Measurements from ENCODE around the gene TENM3. TPM values are rescaled to one million over a fixed set of nuclear protein-coding genes. Genes with fewer than 3 reads are reported as not detected.
"Not testable (repeated sequence)": the region's sequence is repeated elsewhere in the genome, so short reads cannot be mapped to it uniquely, and the experiment has no call there.

The TENM3 gene
- polyA plus RNA-seq, 1 donor = 19.5 TPM

DNA sequence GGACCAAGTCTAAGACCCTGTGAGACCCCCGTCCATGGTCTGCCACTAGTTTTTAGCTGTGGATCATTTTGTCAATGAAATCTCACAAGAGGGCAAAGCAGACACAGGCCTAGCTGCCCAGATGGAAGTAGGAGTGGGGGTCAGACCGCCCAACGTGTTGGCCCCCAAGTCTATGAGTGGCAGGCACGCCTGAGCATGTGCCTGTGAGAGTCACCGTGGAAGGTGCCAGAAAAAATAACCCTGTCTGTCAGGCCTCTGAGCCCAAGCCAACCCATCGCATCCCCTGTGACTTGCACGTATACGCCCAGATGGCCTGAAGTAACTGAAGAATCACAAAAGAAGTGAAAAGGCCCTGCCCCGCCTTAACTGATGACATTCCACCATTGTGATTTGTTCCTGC lies 570.9 kb downstream of the TENM3 start:
- not testable (repeated sequence) for DNase-seq

DNA sequence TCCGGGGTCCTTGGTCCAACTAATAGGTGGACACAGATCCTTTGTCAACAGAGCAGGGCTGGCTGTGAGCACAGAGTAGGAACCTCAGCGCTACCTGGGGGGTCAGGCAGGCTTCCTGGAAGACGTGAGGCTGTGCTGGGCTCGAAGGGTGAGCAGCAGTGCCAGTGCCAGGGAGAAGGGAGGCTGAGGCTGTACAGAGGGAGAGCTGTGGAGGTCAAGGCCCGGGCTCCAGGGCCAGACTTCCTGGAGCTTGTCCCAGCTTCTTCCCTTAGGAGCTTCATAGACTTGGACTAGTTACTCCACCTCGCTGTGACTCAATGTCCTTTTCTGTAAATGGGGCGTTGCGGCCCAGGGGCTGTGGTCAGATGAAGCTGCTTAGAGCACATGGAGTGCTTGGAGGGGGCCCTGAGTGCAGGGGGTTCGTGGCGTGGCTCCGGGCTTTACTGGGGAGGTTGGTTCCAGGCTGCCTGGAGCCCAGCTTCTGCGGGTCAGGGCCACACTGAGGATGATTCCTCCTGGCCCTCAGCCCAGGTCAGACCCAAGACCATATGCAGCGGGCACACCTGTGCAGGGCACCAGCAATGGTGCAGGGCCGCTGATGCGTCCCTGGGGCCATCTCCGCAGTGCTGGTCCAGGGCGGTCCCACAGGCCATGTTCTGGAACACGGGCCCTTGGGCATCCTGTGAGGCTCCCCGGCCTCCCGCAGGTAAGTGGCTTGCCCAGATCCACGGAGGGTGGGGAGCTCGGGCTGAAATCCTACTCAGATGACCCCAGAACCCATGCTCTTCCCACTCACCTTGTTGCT lies 575.9 kb downstream of the TENM3 start:
- no peak for DNase-seq

GRCh38 chr4:182819751-182820150 lies 576.5 kb downstream of the TENM3 start:
- no peak for DNase-seq

DNA sequence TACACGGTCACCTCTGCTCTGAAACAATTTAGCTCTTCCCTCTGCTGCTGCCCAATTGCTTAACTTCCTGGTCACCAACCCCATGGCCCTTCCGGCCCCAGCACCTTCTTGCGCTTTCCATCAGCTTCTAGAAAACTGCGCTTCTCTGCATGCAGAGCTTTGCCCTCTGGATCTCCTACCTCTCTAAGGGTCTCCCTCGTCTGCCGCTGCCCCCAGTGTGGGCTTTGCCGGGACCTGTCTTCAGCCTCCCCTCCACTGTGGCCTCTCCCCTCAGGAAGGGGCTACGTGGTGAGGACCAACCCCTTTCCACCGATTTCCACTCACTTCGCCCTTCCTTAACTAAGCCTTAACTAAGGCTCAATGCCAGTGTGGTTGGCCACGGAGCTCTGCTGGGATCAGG lies 579.4 kb downstream of the TENM3 start:
- no peak for DNase-seq

DNA sequence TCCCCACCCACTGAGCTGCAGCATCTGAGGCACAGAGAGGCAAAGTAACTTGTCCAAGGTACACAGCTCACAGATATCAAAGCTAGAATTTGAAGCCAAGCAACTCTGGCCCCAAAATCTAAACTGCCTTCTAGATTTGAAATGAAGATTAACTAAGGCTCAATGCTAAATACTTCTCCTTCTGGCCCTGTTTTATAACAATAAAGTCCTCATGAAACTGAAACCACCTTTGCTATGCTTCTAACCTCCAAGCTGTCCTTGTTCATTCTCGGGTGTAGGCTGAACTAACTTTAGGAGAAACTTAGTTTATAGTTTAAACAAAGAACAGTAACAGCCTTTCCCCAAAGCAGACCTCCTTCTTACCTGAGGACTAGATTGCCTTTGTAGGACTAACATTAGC lies 580.4 kb downstream of the TENM3 start:
- no peak for DNase-seq

GRCh38 chr4:182825003-182825402 lies 581.8 kb downstream of the TENM3 start:
- DNase-seq = no peak

- no peak for DNase-seq
Observed at GRCh38 chr4:182825786-182826185, 582.6 kb downstream of the TENM3 start.

DNA sequence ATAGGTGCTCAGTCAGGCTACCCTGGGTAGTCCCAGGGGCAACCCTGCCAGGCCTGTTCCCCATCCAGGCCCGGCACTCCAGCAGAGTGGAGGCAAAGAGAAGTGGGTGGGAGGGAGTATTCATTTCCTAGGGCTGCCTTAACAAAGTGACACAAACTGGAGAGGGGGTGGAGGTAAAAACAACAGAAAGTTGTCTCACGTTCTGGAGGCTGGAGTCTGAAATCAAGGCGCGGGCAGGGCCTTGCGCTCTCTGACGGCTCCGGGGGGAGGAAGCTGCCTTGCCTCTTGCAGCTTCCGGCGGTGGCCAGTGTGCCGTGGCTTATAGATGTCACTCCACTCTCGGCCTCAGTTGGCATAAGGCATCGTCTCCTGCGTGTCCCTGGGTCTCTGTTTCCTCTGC lies 583.2 kb downstream of the TENM3 start:
- DNase-seq = peak; percentile 70

GRCh38 chr4:182827166-182827565 lies 584.0 kb downstream of the TENM3 start:
- no peak for DNase-seq

DNA sequence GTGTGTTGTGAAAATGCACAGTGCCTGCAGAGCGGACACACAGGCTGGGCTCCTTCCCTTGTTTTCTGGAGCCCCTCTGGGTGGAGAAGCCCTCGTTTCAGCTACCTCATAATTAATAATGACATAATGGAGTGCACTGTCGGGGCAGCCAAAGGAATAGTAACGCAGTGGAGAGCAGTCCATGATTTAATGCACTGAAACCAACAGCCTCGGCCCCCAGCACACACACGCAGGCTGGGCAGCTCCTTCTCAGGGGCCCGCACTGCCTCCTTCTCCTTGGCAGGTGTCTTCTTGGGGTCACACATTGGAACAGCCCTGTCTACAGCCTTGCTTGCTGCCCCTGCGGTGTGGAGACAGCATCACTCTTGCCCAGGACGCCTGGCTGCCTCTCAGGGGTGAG lies 584.8 kb downstream of the TENM3 start:
- no peak for DNase-seq

DNA sequence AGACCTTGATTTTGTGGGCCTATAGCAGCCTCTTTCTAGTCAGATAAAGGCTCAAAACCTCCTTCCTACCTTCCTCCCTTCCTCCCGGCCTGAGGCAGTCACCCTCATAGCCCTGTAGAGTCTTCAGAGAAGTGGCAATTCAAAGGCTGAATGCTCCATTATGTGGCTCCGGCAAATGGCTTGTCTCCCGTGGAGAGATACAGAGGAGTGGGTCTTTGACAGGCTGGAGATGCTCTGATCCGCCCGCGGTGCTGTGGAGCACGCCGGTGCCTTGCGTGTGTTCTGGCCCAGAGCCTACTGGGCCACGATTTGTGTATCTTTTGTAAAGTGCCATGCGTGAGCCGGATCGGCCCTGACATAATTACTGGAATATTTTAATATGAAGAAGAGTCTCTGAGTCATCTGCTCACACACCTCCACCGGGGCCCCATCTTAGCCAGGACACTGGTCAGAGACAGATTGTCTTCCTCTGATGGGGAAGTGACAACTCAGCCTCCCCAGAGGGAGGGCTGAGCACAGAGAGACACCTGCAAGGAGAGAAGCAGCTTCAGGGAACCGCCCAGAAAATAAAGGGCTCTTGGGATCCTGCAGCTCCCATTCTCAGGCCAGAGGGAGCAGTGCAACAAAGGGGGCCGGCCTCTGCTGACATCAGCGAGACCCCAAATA lies 585.3 kb downstream of the TENM3 start:
- no peak for DNase-seq

- no peak for DNase-seq
Observed at GRCh38 chr4:182829196-182829595, 586.0 kb downstream of the TENM3 start.

DNA sequence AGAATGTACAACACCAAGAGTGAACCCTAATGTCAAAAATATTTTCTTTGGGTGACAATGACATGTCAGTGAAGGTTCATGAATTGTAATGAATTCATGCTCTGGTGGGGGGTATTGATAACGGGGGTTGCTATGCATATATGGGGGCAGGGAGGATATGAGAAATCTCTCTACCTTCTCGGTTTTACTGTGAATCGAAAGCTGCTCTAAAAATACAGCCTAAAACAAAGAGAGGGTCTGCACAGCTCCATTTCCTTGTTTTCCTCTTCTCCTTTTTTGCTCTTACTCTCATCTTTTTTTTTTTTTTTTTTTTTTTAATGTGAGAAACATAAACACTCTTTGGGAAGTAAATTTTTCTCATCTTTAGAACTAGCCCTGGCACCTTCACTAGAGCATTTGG lies 588.2 kb downstream of the TENM3 start:
- DNase-seq = no peak

DNA sequence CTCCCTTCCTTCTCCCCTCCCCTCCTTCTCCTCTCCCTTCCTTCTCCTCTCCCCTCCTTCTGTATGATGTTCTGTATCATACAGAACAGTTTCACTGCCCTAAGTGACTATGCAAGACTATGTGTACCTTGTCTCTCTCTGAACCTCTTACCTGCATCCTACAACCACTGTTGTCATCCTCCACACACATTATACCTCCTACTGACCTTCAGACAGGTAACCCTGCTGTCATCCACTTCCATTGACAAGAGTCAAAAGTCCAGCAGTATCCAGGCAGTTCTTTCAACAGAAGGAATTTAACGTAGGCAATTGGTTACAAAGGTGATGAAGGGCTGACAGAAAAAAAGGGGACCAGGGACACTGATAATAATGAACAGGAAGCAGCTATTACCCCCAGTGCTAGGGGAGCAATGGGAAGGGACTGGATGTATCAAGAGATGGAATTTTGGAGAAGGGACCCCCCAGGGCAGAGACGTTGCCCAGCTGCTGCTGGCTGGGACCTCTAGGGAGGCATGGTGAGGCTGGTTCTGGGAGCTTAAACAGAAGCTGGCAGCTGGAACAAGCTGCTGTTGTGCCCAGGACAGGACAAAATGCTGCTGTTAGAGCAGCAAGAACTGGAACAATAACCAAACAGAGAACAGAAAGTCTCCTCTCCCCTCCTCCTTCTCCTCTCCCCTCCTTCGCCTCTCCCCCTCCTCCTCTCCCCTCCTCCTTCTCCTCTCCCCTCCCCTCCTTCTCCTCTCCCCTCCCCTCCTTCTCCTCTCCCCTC lies 589.3 kb downstream of the TENM3 start:
- DNase-seq = no peak

DNA sequence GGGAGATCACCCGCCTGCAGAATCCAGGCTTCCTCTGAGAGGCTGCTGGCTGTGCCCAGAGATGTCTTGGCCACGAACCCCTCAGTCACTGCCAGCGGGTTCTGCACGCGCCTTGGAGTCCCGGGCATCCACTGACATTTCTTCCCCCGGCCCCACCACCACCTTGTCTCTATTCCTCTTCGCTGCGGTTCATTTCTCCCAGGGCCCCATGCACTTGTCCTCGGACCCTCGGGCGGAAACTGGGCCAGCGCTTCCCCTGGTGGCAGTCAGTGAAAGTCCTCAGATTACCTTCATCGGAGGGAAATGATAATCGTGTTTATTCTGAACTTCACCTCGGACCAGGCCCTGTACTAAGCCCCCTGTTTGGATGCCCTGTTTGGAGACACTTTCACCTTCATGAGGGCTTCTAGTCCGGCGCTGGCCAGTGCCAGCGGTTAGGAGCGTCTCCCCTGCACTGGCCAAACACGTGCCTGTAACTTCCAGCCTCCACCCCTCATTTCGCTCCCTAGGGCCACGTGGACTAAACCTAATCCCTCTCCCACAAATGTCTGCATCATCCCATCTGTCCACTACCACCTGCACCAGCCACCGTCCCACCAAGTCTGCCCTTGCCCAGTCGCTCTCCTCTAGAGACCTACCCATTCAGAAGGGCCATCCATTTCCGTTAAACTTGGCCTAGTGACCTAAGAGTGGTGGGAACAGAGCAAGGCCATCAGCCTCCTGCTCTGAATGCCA lies 592.0 kb downstream of the TENM3 start:
- DNase-seq = no peak

DNA sequence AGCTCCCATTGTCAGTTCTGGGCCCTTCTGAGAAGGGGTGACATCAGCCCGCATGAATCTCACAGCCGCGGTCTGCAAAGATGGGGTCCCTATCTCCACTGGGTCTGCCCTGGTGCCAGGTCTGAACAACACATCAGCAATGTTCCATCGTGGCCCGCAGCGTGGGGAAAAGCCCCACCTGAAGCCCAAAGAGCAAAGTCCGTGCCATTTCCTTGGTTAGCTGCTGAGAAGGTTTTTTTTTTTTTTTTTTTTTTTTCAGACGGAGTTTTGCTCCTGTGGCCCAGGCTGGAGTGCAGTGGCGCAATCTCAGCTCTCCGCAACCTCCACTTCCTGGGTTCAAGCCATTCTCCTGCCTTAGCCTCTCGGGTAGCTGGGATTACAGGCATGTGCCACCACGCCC lies 594.6 kb downstream of the TENM3 start:
- DNase-seq = no peak

- no peak for DNase-seq
Observed at GRCh38 chr4:182838535-182838934, 595.3 kb downstream of the TENM3 start.

GRCh38 chr4:182839256-182839655 lies 596.1 kb downstream of the TENM3 start:
- DNase-seq = no peak

- no peak for DNase-seq
Observed at GRCh38 chr4:182840108-182840507, 596.9 kb downstream of the TENM3 start.

- DNase-seq = no peak
Observed at GRCh38 chr4:182842104-182842600, 599.0 kb downstream of the TENM3 start.

GRCh38 chr4:182842759-182843390 lies 599.7 kb downstream of the TENM3 start:
- DNase-seq = no peak

All from left kidney (tissue), 2 donors.